Measurements from ENCODE around the gene PPP2R3A. TPM values are rescaled to one million over a fixed set of nuclear protein-coding genes. Genes with fewer than 3 reads are reported as not detected.

Gene PPP2R3A
- total and polyA plus RNA-seq, 2 of the 13 experiments (the other 11 are each of a cell fraction or from before 2014, with no cell fraction given), result 0.07 to 0.12 TPM

DNA sequence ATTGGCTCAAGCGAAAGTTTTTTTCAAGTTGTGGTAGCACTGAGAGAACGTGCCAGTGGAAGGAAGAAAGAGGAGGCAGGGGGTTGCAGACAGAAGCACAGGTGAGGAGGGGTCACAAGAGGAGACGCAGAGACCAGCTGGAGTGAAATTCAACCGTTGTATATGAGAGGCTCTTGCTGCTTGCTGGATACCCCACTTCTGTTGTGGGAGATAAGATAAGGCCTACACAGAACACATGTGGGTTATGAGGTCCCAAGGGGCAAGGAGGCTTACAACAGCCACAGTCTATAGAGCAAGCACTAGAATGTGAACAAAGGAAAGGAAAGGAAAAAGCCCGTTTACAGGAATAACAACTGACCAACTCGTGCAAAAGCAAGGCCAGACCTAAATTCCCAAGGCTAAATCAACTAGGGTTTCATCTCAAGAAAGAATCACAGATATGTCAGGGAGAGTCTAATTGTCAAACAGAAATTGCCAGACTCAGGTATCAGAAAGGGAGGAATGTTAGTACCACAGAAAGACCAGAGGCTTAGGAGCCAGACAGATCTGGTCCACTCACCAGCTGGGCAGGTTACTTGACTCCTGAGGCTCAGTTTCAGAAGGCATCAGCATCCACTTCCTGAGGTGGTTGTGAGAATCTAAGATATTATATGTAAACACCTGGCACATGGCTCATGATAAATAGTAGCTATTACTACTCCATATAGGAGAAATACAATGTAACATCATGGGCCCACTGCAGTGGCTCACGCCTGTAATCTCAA is 169.7 kb downstream of the PPP2R3A start:
- H3K9me3 ChIP-seq (ENCODE audit: low read length), result no peaks in the 10 kb centered on the region

DNA sequence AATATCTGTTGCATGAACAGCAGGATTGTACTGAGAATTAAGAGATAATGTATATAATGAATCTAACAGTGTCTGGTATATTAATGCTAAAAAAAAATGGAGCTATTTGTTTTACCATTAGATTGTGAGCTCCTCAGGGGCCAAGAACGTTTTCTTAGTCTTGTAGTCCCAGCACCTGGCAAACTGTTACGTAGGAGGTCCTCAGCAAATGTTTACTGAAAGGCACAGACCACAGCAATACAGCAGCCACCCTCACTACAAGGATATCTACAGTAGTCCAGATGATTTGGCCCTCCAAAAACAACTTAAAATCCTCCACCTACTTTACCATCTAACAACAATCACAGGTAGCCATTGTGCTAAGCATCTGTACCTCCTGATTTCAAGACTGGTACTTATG is 170.9 kb downstream of the PPP2R3A start:
- ChIA-PET POLR2A (no interaction called here), CTCF (ENCODE audit: low intra/inter-chr PET ratio, low total read pairs) (no interaction called here)
- Histone ChIP-seq H3K27me3 (ENCODE audit: control insufficient read depth in 1 of 2, insufficient read depth in 2 of 2, low read length in 2 of 2) (no peaks in the 10 kb centered on the region), H2AFZ (ENCODE audit: low read length) (no peak overlapping the region), H3K9me3 (ENCODE audit: low read length) (no peaks in the 10 kb centered on the region), H3K4me3 (replicated peaks in 1 of 3; ENCODE audit: insufficient read depth in 1 of 3, low read depth in 2 of 3, low read length in 3 of 3) (no peak overlapping the region), H3K36me3 (replicated peaks in 1 of 2; ENCODE audit: control insufficient read depth in 1 of 2, insufficient read depth in 2 of 2, low read length in 2 of 2) (no peaks in the 10 kb centered on the region), H3K79me2 (ENCODE audit: insufficient read depth, low read length) (no peaks in the 10 kb centered on the region), H4K20me1 (ENCODE audit: insufficient read depth, low read length) (no peaks in the 10 kb centered on the region), H3K9ac (ENCODE audit: insufficient read depth, low read depth, low read length) (no peak overlapping the region), H3K27ac (ENCODE audit: extremely low read length, insufficient read depth, low read length) (no peak overlapping the region), H3K4me2 (ENCODE audit: low read depth, low read length) (no peak overlapping the region), H3K4me1 (ENCODE audit: insufficient read depth, low read length) (no peaks in the 10 kb centered on the region)
- TF ChIP-seq ZNF605 (CRISPR knock-in tag; IDR thresholded peaks at IDR 0.05) (no peak), ZNF589 (CRISPR knock-in tag; conservative IDR thresholded peaks at IDR 0.05) (no peak), AHR (CRISPR knock-in tag; IDR thresholded peaks at IDR 0.05) (no peak), DNMT3B (CRISPR knock-in tag; conservative IDR thresholded peaks at IDR 0.05) (no peak), ZNF367 (CRISPR knock-in tag; IDR thresholded peaks at IDR 0.05; ENCODE audit: borderline replicate concordance) (no peak), GMEB1 (CRISPR knock-in tag; IDR thresholded peaks at IDR 0.05; ENCODE audit: borderline replicate concordance) (no peak), HNRNPK (IDR thresholded peaks at IDR 0.05; ENCODE audit: low read depth, low read length, poor library complexity, severe bottlenecking) (no peak)
- TF ChIP-seq, protein P1, sequence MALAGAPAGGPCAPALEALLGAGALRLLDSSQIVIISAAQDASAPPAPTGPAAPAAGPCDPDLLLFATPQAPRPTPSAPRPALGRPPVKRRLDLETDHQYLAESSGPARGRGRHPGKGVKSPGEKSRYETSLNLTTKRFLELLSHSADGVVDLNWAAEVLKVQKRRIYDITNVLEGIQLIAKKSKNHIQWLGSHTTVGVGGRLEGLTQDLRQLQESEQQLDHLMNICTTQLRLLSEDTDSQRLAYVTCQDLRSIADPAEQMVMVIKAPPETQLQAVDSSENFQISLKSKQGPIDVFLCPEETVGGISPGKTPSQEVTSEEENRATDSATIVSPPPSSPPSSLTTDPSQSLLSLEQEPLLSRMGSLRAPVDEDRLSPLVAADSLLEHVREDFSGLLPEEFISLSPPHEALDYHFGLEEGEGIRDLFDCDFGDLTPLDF (CRISPR knock-in tag; IDR thresholded peaks at IDR 0.05), result no peak
- TF ChIP-seq, protein P2, sequence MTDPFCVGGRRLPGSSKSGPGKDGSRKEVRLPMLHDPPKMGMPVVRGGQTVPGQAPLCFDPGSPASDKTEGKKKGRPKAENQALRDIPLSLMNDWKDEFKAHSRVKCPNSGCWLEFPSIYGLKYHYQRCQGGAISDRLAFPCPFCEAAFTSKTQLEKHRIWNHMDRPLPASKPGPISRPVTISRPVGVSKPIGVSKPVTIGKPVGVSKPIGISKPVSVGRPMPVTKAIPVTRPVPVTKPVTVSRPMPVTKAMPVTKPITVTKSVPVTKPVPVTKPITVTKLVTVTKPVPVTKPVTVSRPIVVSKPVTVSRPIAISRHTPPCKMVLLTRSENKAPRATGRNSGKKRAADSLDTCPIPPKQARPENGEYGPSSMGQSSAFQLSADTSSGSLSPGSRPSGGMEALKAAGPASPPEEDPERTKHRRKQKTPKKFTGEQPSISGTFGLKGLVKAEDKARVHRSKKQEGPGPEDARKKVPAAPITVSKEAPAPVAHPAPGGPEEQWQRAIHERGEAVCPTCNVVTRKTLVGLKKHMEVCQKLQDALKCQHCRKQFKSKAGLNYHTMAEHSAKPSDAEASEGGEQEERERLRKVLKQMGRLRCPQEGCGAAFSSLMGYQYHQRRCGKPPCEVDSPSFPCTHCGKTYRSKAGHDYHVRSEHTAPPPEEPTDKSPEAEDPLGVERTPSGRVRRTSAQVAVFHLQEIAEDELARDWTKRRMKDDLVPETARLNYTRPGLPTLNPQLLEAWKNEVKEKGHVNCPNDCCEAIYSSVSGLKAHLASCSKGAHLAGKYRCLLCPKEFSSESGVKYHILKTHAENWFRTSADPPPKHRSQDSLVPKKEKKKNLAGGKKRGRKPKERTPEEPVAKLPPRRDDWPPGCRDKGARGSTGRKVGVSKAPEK (CRISPR knock-in tag; IDR thresholded peaks at IDR 0.05; ENCODE audit: borderline replicate concordance), result no peak
- FAIRE-seq (no peak), DNase-seq (ENCODE audit: low spot score) (no peak), ATAC-seq (no peak; the same call in 2 of the 3 replicates)
- no TSS peak for BruUV-seq (replicated peaks)
- intact Hi-C loops (cut with micrococcal nuclease; ENCODE audit: unreplicated experiment) (no loop called here), in situ Hi-C loops (cut with HindIII; ENCODE audit: extremely low pct_ligation_motif_present, low pct_unique_long_range_greater_than_20kb) (no loop called here)
- WGBS (ENCODE audit: low lambda C conversion rate), result 28% methylated on average over 2 of the region's 2 CpGs

More for the DNA sequence above, 169.7 kb downstream of the PPP2R3A start:
- H3K36me3 ChIP-seq (replicated peaks in 1 of 2; ENCODE audit: control insufficient read depth in 1 of 2, insufficient read depth in 2 of 2, low read length in 2 of 2), result no peaks in the 10 kb centered on the region
- WGBS (ENCODE audit: low lambda C conversion rate), result 57% methylated on average over 7 of the region's 7 CpGs
- no peak for FAIRE-seq
- intact Hi-C loops (cut with micrococcal nuclease; ENCODE audit: unreplicated experiment) (no loop called here), in situ Hi-C loops (cut with HindIII; ENCODE audit: extremely low pct_ligation_motif_present, low pct_unique_long_range_greater_than_20kb) (no loop called here)
- no peak overlapping the region for H2AFZ ChIP-seq (ENCODE audit: low read length)
- DNase-seq (ENCODE audit: low spot score), result no peak
- H3K4me3 ChIP-seq (replicated peaks in 1 of 3; ENCODE audit: insufficient read depth in 1 of 3, low read depth in 2 of 3, low read length in 3 of 3), result no peak overlapping the region
- POLR2A ChIA-PET, result no interaction called here
- no peak overlapping the region for H3K27ac ChIP-seq (ENCODE audit: extremely low read length, insufficient read depth, low read length)
- CTCF ChIA-PET (ENCODE audit: low intra/inter-chr PET ratio, low total read pairs), result no interaction called here
- no peak overlapping the region for H3K9ac ChIP-seq (ENCODE audit: insufficient read depth, low read depth, low read length)
- no peaks in the 10 kb centered on the region for H4K20me1 ChIP-seq (ENCODE audit: insufficient read depth, low read length)
- no peaks in the 10 kb centered on the region for H3K79me2 ChIP-seq (ENCODE audit: insufficient read depth, low read length)
- no TSS peak for BruUV-seq (replicated peaks)
- H3K4me1 ChIP-seq (ENCODE audit: insufficient read depth, low read length), result no peaks in the 10 kb centered on the region
- no peak for TF ChIP-seq ZNF598 (CRISPR knock-in tag; IDR thresholded peaks at IDR 0.05; ENCODE audit: borderline replicate concordance)
- no peak overlapping the region for H3K4me2 ChIP-seq (ENCODE audit: low read depth, low read length)
- no peaks in the 10 kb centered on the region for H3K27me3 ChIP-seq (ENCODE audit: control insufficient read depth in 1 of 2, insufficient read depth in 2 of 2, low read length in 2 of 2)
- ATAC-seq, result peak; percentile 61

Measured in HepG2 (cell line).